DND-41 (cell line): Measurements from ENCODE around the gene CAT.

ENCODE experiments used
- EZH2 ChIP-seq: IDR thresholded peaks from 3 replicates; pipeline ENCODE4 v1.6.1; 2012; ENCODE audit warnings: borderline replicate concordance, low read depth, mild to moderate bottlenecking, moderate library complexity, low read length, inconsistent platforms; ENCODE audit not compliant: severe bottlenecking
- TF ChIP-seq, protein P1 (sequence below): IDR thresholded peaks from 2 replicates; pipeline ENCODE4 v1.5.1; 2012; ENCODE audit warnings: borderline replicate concordance, low read length, moderate library complexity, mild to moderate bottlenecking; ENCODE audit not compliant: poor library complexity, severe bottlenecking; ENCODE audit errors: extremely low read depth

GRCh38 chr11:34419158-34419557 lies 19.6 kb upstream of the CAT start:
- TF ChIP-seq, protein P1, sequence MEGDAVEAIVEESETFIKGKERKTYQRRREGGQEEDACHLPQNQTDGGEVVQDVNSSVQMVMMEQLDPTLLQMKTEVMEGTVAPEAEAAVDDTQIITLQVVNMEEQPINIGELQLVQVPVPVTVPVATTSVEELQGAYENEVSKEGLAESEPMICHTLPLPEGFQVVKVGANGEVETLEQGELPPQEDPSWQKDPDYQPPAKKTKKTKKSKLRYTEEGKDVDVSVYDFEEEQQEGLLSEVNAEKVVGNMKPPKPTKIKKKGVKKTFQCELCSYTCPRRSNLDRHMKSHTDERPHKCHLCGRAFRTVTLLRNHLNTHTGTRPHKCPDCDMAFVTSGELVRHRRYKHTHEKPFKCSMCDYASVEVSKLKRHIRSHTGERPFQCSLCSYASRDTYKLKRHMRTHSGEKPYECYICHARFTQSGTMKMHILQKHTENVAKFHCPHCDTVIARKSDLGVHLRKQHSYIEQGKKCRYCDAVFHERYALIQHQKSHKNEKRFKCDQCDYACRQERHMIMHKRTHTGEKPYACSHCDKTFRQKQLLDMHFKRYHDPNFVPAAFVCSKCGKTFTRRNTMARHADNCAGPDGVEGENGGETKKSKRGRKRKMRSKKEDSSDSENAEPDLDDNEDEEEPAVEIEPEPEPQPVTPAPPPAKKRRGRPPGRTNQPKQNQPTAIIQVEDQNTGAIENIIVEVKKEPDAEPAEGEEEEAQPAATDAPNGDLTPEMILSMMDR, result no peak
- no peak for TF ChIP-seq EZH2
